ENCODE results near the gene NELL1.
"Not testable (repeated sequence)": the region's sequence is repeated elsewhere in the genome, so short reads cannot be mapped to it uniquely, and the experiment has no call there.

Gene NELL1

GRCh38 chr11:21257461-21257860 lies 588.1 kb downstream of the NELL1 start:
- no peak for DNase-seq

GRCh38 chr11:21258414-21258813 lies 589.0 kb downstream of the NELL1 start:
- DNase-seq, result no peak

DNA sequence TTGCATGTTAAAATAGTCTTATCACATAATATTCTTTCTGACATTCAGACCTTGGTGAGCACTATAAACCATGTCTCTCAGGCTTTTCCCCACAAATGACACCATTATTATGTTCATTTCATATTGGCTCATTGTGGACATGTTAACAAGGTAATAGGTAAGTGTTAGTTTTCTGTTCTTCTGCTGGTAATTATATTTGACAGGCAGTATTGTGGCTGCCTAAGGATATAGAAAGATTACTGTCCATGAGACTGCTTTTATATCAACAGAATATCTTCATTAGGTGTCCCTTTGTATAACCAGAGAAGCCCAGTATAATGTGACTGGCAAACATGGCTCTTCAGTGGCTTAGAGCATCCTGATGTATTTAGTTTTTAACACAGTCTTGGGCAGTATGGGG lies 590.7 kb downstream of the NELL1 start:
- no peak for DNase-seq

DNA sequence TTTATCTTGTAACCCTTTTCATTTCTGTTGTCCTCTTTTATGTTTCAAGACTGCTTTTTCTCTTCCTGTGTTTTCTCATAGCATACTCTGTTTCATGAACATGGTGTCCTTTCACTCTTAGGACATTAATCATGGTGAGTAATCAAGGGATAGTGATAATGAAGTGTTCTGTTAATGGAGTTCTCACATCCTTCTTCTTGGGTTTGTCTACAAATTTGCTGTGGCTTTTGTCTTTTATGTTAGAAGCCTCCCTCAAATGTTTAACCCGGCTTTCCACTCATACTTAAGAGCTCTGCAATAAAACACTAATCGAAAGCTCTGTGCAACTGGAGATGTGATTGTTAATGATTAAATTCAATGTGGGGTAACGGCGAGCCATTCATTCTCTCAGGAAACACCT lies 593.6 kb downstream of the NELL1 start:
- no peak for DNase-seq

DNA sequence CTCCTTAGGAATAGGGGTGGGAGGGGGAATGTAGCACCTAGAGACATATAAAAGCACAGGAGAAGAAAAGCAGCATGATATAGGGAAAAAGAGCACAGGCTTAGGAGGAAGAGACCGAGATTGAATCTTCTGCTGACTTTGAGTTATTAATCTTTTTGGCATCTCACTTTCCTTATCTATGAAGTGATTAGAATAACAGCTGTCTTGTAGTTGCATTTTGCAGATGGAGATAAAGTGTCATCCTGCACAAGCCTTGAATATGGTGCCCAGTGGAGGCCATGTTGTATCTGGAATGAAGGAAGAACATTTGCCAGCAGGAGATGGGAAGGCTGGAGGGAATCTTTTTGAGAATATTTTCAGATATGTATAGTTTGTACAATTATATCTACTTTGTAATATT lies 594.7 kb downstream of the NELL1 start:
- no peak for DNase-seq

GRCh38 chr11:21268036-21268435 lies 598.6 kb downstream of the NELL1 start:
- DNase-seq, result no peak

- DNase-seq, result not testable (repeated sequence)
Observed at GRCh38 chr11:21272139-21272538, 602.8 kb downstream of the NELL1 start.

DNA sequence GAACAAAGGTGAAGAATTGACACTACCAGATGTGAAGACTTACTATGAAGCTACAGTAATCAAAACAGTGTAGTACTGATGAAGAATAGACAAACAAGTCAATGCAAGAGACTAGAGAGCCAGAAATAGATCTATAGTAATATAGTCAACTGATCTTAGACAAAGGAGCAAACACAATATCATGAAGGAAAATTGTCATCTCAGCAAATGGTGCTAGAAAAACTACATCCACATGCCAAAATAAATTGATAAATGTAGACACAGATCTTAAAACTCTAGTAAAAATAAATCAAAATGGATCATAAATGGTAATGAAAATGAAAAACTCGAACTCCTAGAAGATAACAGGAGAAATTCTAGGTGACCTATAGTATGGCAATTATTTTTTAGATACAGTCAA lies 609.5 kb downstream of the NELL1 start:
- no peak for DNase-seq

- no peak for DNase-seq
Observed at GRCh38 chr11:21285104-21285503, 615.7 kb downstream of the NELL1 start.

- no peak for DNase-seq
Observed at GRCh38 chr11:21289686-21290085, 620.3 kb downstream of the NELL1 start.

GRCh38 chr11:21295508-21295907 lies 626.1 kb downstream of the NELL1 start:
- DNase-seq, result no peak

DNA sequence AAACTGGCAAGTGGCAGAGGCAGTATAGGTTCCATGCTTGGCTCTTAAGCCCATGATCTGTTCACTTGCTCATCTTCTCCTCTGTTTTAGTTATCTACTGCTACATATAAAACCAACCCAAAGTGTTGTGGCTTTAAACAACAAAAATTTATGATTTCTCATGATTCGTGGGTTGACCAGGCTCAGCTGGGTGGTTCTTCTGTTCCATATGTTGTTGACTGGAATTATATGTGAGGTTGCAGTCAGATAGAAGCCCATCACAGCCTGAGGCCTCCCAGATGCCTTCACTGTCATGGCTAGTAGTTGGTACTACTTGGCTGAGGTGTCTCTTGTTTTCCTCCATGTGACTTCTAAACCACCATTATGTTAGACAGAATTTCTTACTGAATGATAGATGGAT lies 632.6 kb downstream of the NELL1 start:
- no peak for DNase-seq

DNA sequence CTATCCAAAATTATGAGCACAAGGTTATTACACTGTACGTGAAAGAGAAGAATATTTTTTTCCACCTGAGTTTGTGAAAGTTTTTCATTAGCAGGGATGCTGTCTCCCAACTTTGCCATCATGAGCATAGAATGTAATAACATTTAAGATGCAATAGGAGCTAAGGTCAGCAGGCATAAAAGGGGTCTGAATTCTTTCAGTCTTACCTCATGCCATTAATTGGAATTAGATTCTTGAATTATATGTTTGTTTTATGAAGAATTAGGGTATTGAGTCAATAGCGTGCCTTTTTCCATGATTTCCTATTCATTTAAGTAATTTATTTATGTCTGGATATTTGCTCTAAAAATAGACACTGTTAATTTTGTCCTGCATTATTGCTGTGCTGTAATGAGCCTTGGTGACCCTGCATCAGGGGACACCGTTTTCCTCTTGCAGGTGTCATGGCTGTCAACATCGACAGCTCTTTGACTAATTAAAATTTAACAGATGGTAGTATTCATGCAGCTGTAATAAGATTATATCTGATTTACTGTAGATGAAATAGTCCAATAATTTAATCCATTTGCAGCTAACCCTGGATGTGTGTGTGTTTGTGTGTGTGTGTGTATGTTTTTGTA lies 637.5 kb downstream of the NELL1 start:
- no peak for DNase-seq

GRCh38 chr11:21307874-21308273 lies 638.5 kb downstream of the NELL1 start:
- DNase-seq, result no peak

DNA sequence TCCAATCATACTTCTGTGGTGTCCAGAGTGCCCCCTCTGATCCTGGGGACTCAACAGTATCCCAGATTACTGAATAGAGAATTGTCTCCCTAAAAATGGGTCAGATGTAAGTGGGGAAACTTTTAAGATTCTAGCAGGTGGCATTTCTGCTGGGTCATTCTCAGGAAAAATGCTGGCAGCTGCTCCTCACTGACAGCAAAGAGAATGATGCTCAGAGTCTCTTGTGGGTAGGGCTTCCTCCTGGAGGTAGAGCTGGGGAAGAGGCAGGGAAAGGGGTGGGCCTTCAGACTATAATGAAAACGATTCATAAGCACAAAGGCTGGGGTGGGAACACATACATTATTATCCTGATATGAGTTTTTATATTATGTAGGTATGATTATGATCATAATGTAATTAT lies 647.2 kb downstream of the NELL1 start:
- no peak for DNase-seq

- DNase-seq, result no peak
Observed at GRCh38 chr11:21321072-21321471, 651.7 kb downstream of the NELL1 start.

DNA sequence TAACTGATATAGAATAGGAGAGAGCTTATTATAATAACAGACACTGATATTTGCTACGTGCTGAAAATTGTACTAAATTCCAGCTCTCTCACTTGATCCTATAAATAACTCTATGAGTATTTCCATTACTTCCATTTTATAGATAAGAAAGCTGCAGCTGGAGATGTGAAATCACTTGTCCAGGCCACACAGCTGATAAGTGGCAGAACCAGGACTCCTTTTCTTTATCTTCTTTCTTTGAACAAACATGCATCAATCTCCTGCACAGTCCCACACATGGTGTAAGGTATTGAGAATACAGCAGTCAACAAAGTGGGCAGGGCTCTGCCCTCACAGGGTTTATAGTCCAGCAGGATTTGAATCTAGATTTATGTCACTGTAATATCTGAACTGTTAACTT lies 652.1 kb downstream of the NELL1 start:
- no peak for DNase-seq

- DNase-seq, result no peak
Observed at GRCh38 chr11:21323617-21324016, 654.2 kb downstream of the NELL1 start.

GRCh38 chr11:21343204-21343603 lies 673.8 kb downstream of the NELL1 start:
- no peak for DNase-seq

DNA sequence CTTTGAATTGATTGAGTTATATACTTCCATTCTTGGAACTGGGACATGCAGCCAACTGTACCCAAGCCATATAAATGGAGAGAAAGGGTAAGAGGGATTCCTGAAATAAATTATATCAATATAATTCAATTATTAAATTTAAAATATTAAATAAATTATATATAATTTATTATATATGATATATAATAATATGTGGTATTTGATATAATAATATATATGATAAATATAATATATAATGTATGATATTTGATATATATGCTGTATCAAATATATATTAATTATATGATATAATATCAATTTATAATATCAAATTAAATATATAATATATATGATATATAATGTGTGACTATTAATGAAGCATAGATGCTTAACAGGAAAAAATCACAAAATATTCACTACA lies 677.0 kb downstream of the NELL1 start:
- no peak for DNase-seq

- no peak for DNase-seq
Observed at GRCh38 chr11:21350613-21351012, 681.2 kb downstream of the NELL1 start.

- DNase-seq, result no peak
Observed at GRCh38 chr11:21353425-21353824, 684.0 kb downstream of the NELL1 start.

- DNase-seq, result no peak
Observed at GRCh38 chr11:21364866-21365624, 695.7 kb downstream of the NELL1 start.

- no peak for DNase-seq
Observed at GRCh38 chr11:21369947-21370346, 700.6 kb downstream of the NELL1 start.

DNA sequence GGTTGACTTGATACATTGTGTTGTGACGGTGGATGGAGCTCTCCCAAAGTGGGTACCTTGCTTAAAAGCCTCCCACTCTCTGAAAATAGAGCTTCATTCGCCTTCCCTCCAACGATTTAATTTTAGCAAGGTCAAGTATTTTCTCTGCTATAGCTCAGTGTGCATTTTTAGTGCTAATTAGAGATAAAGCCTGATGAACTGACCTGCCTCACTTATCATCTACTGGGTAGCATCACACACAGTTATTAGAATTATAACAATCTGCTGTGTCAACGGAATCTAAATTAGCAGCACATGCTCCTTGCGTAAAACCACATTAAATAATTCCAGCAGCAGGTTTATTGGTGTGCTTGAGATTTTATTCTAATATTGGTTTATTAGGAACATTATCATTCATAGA lies 701.7 kb downstream of the NELL1 start:
- DNase-seq, result no peak

Measured in CD4-positive, alpha-beta T cell treated with Interleukin-1 beta for 1 hour (primary cell).